Glutamatergic neuron (in vitro differentiated cells): ENCODE data around the gene PPP1R9A. TPM values are rescaled to one million over a fixed set of nuclear protein-coding genes. Genes with fewer than 3 reads are reported as not detected.

ENCODE experiments used
- DNase-seq: peaks from one replicate; pipeline ENCODE4 v3.0.0; 2022
- H3K27ac Mint-ChIP-seq: one replicate; pipeline ENCODE4 v1.8.0; 2020; ENCODE audit warnings: mild to moderate bottlenecking, mixed read lengths, inconsistent platforms; ENCODE audit not compliant: unreplicated experiment
- H3K27me3 Mint-ChIP-seq: one replicate; pipeline ENCODE4 v1.8.0; 2020; ENCODE audit warnings: mild to moderate bottlenecking, moderate library complexity, mixed read lengths, inconsistent platforms; ENCODE audit not compliant: unreplicated experiment
- H3K36me3 Mint-ChIP-seq: one replicate; pipeline ENCODE4 v1.8.0; 2020; ENCODE audit warnings: mild to moderate bottlenecking, mixed read lengths, inconsistent platforms; ENCODE audit not compliant: unreplicated experiment
- H3K4me1 Mint-ChIP-seq: one replicate; pipeline ENCODE4 v1.8.0; 2020; ENCODE audit warnings: mild to moderate bottlenecking, low read depth, mixed read lengths, inconsistent platforms; ENCODE audit not compliant: unreplicated experiment
- H3K4me3 Mint-ChIP-seq: one replicate; pipeline ENCODE4 v1.8.0; 2020; ENCODE audit warnings: mild to moderate bottlenecking, mixed read lengths, inconsistent platforms; ENCODE audit not compliant: unreplicated experiment
- H3K9me3 Mint-ChIP-seq: one replicate; pipeline ENCODE4 v1.8.0; 2020; ENCODE audit warnings: mild to moderate bottlenecking, moderate library complexity, mixed read lengths, inconsistent platforms; ENCODE audit not compliant: unreplicated experiment
- CTCF ChIP-seq: fragments of 200-600 bp; sonication (generic); IDR thresholded peaks from one replicate; pipeline ENCODE4 v1.5.0; 2021; ENCODE audit not compliant: partially characterized antibody, unreplicated experiment
- total RNA-seq: library from RNA; stranded (reverse); fragmentation: NEBNext Ultra II Directional; extraction: Animal tissue kit (Norgen Biotek cat#: 25700); gene quantifications from one replicate; pipeline ENCODE4 v1.2.1, GENCODE V29; 2021; ENCODE audit not compliant: unreplicated experiment

Gene PPP1R9A
- total RNA-seq, 1 donor from 2014 or later = 14.7 TPM

- no peak for DNase-seq
- no peaks in the 10 kb centered on the region for H3K36me3 Mint-ChIP-seq
- H3K27ac Mint-ChIP-seq = no peak overlapping the region
- H3K9me3 Mint-ChIP-seq = peaks cover 1% of the 10 kb centered on the region
- no peaks in the 10 kb centered on the region for H3K4me1 Mint-ChIP-seq
- no peak overlapping the region for H3K4me3 Mint-ChIP-seq
- no peak for TF ChIP-seq CTCF
- peaks cover 2% of the 10 kb centered on the region for H3K27me3 Mint-ChIP-seq
Observed at GRCh38 chr7:95097291-95097690, 189.9 kb downstream of the PPP1R9A start.

GRCh38 chr7:95097851-95098250 is 190.5 kb downstream of the PPP1R9A start:
- TF ChIP-seq CTCF = no peak
- DNase-seq = no peak
- Mint-ChIP-seq H3K27ac (no peak overlapping the region), H3K4me1 (no peaks in the 10 kb centered on the region), H3K9me3 (peaks cover 1% of the 10 kb centered on the region), H3K27me3 (peaks cover 2% of the 10 kb centered on the region), H3K4me3 (no peak overlapping the region), H3K36me3 (no peaks in the 10 kb centered on the region)

DNA sequence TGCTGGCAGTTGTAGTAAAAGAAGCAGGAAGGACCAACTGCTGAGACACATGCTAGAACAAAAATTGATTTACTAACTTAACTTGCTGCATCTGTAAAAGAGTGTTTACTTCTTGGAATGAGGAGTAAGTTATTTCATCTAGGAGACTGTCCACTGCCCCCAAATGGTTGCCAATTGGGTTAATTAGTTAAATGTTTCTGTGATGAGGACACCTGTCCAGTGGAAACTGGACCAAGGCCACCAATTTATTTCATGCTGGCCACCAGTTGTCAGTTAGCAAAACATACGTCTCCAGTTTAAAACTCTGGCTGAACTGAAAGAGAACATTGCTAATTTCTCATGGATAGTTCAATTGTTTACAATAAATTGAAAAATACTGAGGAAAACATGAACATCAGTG is 191.7 kb downstream of the PPP1R9A start:
- no peak overlapping the region for H3K27ac Mint-ChIP-seq
- no peaks in the 10 kb centered on the region for H3K4me1 Mint-ChIP-seq
- TF ChIP-seq CTCF = no peak
- peaks cover 1% of the 10 kb centered on the region for H3K9me3 Mint-ChIP-seq
- peaks cover 2% of the 10 kb centered on the region for H3K27me3 Mint-ChIP-seq
- DNase-seq = no peak
- no peak overlapping the region for H3K4me3 Mint-ChIP-seq
- no peaks in the 10 kb centered on the region for H3K36me3 Mint-ChIP-seq

DNA sequence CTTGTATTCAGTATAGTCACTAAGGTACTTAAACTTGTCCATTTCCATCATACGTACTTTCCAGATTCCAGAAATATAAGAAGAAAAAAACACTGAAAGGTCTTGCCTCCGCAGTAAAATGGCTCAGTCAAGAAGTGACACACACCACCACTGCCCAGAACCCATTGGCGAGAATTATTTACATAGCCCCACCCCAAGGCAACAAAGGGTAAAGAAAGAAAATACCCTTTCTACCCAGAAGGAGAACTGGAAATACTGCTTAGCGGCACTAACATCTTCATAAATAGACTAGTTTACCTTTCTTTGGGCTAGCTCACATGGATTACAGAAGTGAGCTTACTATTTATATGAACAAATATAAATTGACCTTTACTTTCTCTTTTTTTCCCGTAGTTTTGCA is 194.0 kb downstream of the PPP1R9A start:
- no peak overlapping the region for H3K4me3 Mint-ChIP-seq
- H3K9me3 Mint-ChIP-seq = no peaks in the 10 kb centered on the region
- no peaks in the 10 kb centered on the region for H3K36me3 Mint-ChIP-seq
- H3K27me3 Mint-ChIP-seq = peaks cover 2% of the 10 kb centered on the region
- TF ChIP-seq CTCF = no peak
- DNase-seq = no peak
- H3K27ac Mint-ChIP-seq = no peak overlapping the region
- no peaks in the 10 kb centered on the region for H3K4me1 Mint-ChIP-seq

DNA sequence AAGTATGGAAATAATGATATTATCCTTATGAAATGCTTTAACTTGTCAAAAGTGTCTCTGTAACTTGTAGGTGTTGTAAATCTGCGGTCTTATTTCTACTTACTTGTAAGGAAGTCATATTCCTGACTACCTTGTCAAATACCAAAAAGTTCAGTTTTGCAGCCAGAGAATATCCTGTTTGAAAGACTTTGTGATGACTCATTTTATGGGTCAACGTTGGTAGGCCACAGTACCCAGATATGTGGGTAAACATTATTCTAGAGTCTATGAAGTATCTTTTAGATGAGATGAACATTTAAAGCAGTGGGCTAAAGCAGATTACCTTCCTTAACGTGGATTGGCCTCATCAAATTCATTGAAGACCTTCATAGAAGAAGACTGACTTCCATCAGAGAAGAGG is 195.3 kb downstream of the PPP1R9A start:
- Mint-ChIP-seq H3K27me3 (peaks cover 2% of the 10 kb centered on the region), H3K36me3 (no peaks in the 10 kb centered on the region), H3K9me3 (no peaks in the 10 kb centered on the region), H3K4me1 (no peaks in the 10 kb centered on the region), H3K27ac (no peak overlapping the region), H3K4me3 (no peak overlapping the region)
- TF ChIP-seq CTCF = no peak
- DNase-seq = no peak
